Measurements from ENCODE around the gene NPDC1. TPM values are rescaled to one million over a fixed set of nuclear protein-coding genes. Genes with fewer than 3 reads are reported as not detected.

The NPDC1 gene
- total and polyA plus RNA-seq, 7 donors: 21.4 to 118 (median 60.7) TPM

- WGBS, 2 donors: 71 to 79% methylated on average over 10 of the region's 10 CpGs
- Histone ChIP-seq H3K9me3 (no peaks in the 10 kb centered on the region), H3K4me1 (peaks cover 0 to 26% (median 24%) of the 10 kb centered on the region in 4 donors), H3K27me3 (peaks cover 0 to 9% (median 0%) of the 10 kb centered on the region in 3 donors), H3K4me3 (peak overlapping the region in 2 of 4 donors; percentile 16 to 24), H3K27ac (no peak overlapping the region), H3K36me3 (no peaks in the 10 kb centered on the region)
- TF ChIP-seq EP300 (IDR thresholded peaks at IDR 0.05): no peak
- TF ChIP-seq POLR2A (IDR thresholded peaks at IDR 0.05): no peak
- TF ChIP-seq POLR2AphosphoS5 (IDR thresholded peaks at IDR 0.05): no peak
- TF ChIP-seq, protein P1, sequence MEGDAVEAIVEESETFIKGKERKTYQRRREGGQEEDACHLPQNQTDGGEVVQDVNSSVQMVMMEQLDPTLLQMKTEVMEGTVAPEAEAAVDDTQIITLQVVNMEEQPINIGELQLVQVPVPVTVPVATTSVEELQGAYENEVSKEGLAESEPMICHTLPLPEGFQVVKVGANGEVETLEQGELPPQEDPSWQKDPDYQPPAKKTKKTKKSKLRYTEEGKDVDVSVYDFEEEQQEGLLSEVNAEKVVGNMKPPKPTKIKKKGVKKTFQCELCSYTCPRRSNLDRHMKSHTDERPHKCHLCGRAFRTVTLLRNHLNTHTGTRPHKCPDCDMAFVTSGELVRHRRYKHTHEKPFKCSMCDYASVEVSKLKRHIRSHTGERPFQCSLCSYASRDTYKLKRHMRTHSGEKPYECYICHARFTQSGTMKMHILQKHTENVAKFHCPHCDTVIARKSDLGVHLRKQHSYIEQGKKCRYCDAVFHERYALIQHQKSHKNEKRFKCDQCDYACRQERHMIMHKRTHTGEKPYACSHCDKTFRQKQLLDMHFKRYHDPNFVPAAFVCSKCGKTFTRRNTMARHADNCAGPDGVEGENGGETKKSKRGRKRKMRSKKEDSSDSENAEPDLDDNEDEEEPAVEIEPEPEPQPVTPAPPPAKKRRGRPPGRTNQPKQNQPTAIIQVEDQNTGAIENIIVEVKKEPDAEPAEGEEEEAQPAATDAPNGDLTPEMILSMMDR (IDR thresholded peaks at IDR 0.05): no peak
- intact Hi-C loops (cut with DNase I): loop anchor here (10.0 kb wide), 1 partner anchor 188 kb away; the partner anchor contains the start of genes AJM1 and PHPT1
- peak; percentile 82 for DNase-seq
Measured at GRCh38 chr9:137032858-137033257, 13.1 kb downstream of the NPDC1 start.

DNA sequence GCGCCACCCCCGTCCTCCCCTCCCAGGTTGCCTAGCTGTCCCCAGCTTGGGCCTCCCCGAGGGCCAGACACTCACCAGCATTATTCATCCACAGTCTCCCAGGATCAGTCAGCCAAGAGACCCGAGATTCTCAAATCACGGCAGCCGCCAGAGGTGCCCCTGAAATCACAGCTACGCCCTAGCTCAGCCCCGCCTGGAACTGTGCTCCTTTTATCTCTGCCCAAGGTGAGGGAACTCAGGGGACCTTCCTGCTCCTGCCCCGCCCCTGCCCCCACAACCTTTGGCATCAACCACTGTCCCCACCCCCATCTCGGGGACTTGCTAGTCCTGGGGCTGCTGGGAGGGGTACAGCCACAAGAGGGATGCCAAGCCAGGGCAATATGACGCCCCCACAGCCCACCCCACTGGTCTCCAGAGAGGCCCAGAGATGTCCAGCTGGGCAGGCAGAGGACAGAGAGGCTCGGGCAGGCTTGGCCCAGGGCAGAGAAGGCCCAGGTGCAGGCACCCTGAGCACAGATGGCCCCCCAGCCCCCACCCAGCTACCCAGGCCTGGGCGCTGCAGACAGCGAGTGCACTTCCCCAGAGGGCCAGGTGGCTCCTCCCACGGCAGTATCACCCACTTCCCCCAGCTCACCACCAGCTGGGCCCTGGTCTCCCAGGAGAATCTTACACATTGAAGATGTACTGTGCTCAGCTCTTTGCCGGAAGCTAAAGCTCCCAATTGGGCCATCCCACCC lies 13.9 kb downstream of the NPDC1 start, which contains the start of gene FUT7:
TSS of gene FUT7 (minus strand) at position 185 of the 737 bp plus-strand sequence. CDS start at position 88, 97 bp downstream.
- peaks cover 0 to 33% (median 30%) of the 10 kb centered on the region in 4 donors for H3K4me1 ChIP-seq
- TF ChIP-seq, protein P1 (IDR thresholded peaks at IDR 0.05): no peak
- no peak for TF ChIP-seq POLR2A (IDR thresholded peaks at IDR 0.05)
- no peak for TF ChIP-seq EP300 (IDR thresholded peaks at IDR 0.05)
- no peak for TF ChIP-seq POLR2AphosphoS5 (IDR thresholded peaks at IDR 0.05)
- no peak within 1 kb of the TSS for H3K27ac ChIP-seq
- H3K9me3 ChIP-seq: no peaks in the 10 kb centered on the region
- intact Hi-C loops (cut with DNase I): loop anchor here (10.0 kb wide), 1 partner anchor 187 kb away; the partner anchor contains the start of genes AJM1 and PHPT1
- H3K36me3 ChIP-seq: no peaks in the 10 kb centered on the region
- WGBS, 2 donors: 33 to 36% methylated on average over 16 of the region's 16 CpGs
- peaks cover 0 to 9% (median 0%) of the 10 kb centered on the region in 3 donors for H3K27me3 ChIP-seq
- peak within 1 kb of the TSS in 1 of 4 donors; percentile 24 for H3K4me3 ChIP-seq
- DNase-seq: no peak

DNA sequence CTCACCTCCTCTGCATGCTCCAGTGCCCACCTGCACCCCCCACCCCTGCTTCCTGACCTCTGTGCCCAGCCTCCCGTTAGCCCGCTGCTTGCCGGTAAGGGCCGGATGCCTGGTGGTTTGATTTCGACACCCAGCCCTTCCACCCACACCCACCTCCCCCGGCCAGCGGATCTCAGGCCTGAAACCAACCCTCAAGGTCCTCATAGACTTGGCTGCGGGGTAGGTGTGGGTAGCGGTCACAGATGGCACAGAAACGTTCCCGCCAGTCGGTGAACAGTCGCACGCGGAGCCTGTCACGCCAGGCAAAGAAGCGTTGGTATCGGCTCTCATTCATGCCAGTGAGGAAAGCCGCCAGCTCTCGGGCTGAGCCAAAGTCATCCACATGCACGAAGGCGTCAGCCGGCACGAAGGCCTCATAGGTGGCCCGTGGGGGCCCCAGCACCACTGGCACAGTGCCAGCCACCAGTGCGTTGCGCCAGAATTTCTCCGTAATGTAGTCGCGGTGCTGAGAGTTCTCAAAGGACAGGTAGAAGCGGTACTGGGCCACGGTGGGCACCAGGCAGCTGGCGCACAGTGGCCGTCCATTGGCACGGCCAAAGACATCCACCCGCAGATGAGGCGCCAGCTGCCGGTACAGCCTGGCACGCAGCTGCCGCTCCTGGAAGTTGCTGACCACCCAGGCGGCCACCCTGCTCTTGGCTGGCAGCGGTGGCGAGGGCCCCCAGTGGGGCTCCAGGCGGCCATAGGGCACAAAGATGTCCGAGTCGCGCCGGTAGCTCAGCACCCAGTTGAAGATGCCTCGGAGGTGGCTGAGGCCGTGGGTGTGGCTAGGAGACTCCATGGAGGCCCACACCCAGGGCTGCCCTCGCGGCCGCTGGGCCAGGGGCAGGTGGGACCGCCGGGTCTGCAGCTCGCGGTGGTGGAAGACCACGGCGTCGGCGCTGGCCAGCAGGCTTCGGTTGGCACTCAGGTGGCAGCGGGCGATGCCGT lies 15.1 kb downstream of the NPDC1 start:
- DNase-seq: no peak
- no peaks in the 10 kb centered on the region for H3K36me3 ChIP-seq
- TF ChIP-seq, protein P1 (IDR thresholded peaks at IDR 0.05): no peak
- TF ChIP-seq EP300 (IDR thresholded peaks at IDR 0.05) (no peak), POLR2AphosphoS5 (IDR thresholded peaks at IDR 0.05) (no peak), POLR2A (IDR thresholded peaks at IDR 0.05) (no peak)
- H3K4me3 ChIP-seq: no peak overlapping the region
- H3K27me3 ChIP-seq: peaks cover 0 to 9% (median 0%) of the 10 kb centered on the region in 3 donors
- peaks cover 0 to 43% (median 43%) of the 10 kb centered on the region in 4 donors for H3K4me1 ChIP-seq
- no peak overlapping the region for H3K27ac ChIP-seq
- no peaks in the 10 kb centered on the region for H3K9me3 ChIP-seq
- intact Hi-C loops (cut with DNase I): loop anchor here (10.0 kb wide), 1 partner anchor 186 kb away; the partner anchor contains the start of genes AJM1 and PHPT1
- 68 to 73% methylated on average over 65 of the region's 65 CpGs for WGBS, 2 donors

GRCh38 chr9:137030006-137030405 lies 16.0 kb downstream of the NPDC1 start:
- H3K4me3 ChIP-seq: no peak overlapping the region
- H3K4me1 ChIP-seq: peaks cover 0 to 41% (median 38%) of the 10 kb centered on the region in 4 donors
- H3K27ac ChIP-seq: no peak overlapping the region
- TF ChIP-seq POLR2A (IDR thresholded peaks at IDR 0.05) (no peak), POLR2AphosphoS5 (IDR thresholded peaks at IDR 0.05) (no peak)
- TF ChIP-seq, protein P1 (IDR thresholded peaks at IDR 0.05): no peak
- 54 to 57% methylated on average over 15 of the region's 15 CpGs for WGBS, 2 donors
- intact Hi-C loops (cut with DNase I): loop anchor here (10.0 kb wide), 1 partner anchor 185 kb away; the partner anchor contains the start of genes AJM1 and PHPT1
- no peak for DNase-seq
- H3K36me3 ChIP-seq: no peaks in the 10 kb centered on the region
- H3K9me3 ChIP-seq: no peaks in the 10 kb centered on the region
- peaks cover 0 to 8% (median 0%) of the 10 kb centered on the region in 3 donors for H3K27me3 ChIP-seq

Measured in sigmoid colon (tissue), 7 donors.